ENCODE measurements around the gene ADAM23.

DNA sequence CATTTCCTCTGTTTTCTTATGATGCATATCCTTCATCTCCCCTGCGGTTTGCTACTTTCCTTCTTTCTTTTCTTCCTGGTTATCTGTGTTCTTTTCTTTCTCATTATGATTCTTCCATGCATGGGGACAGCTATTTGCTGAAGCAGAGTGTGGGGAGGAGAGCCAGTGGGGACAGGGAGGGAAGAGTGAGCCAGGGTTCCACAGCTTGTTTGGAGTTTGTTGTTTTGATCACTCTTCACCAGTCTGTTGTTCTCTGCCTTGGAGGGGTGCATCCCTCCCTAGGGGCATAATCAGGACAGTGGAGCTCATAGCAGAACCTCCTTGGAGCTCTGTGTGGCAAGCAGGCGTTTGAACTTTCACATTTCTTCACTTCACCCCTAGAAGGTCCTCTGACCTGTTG lies 68.0 kb downstream of the ADAM23 start:
- TF ChIP-seq, protein P1, sequence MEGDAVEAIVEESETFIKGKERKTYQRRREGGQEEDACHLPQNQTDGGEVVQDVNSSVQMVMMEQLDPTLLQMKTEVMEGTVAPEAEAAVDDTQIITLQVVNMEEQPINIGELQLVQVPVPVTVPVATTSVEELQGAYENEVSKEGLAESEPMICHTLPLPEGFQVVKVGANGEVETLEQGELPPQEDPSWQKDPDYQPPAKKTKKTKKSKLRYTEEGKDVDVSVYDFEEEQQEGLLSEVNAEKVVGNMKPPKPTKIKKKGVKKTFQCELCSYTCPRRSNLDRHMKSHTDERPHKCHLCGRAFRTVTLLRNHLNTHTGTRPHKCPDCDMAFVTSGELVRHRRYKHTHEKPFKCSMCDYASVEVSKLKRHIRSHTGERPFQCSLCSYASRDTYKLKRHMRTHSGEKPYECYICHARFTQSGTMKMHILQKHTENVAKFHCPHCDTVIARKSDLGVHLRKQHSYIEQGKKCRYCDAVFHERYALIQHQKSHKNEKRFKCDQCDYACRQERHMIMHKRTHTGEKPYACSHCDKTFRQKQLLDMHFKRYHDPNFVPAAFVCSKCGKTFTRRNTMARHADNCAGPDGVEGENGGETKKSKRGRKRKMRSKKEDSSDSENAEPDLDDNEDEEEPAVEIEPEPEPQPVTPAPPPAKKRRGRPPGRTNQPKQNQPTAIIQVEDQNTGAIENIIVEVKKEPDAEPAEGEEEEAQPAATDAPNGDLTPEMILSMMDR (IDR thresholded peaks at IDR 0.05; ENCODE audit: low read length) = no peak
- no peak for TF ChIP-seq EZH2 (IDR thresholded peaks at IDR 0.05; ENCODE audit: borderline replicate concordance, low read length)
